K562 (cell line): ENCODE measurements around the gene SH3YL1. TPM values are rescaled to one million over a fixed set of nuclear protein-coding genes. Genes with fewer than 3 reads are reported as not detected.

Experiments
- ATAC-seq: fragments of 200-7000 bp; cut with Tn5 transposase; 3 replicates; pipeline ENCODE4 v1.9.1; 2020; ENCODE audit warnings: moderate library complexity
- BruUV-seq: library from RNA; stranded (reverse); fragments of 400-500 nt; replicated peaks from 2 replicates; lab custom pipeline; 2021; lab: Mats Ljungman, UMichigan
- CTCF ChIA-PET: fragments of 300-600 bp; formaldehyde crosslinking; extraction: SDS; loops from one replicate; lab custom pipeline; 2021; ENCODE audit warnings: low intra/inter-chr PET ratio; lab: Yijun Ruan, JAX
- POLR2A ChIA-PET: fragments of 300-600, 350-650 bp; sonication (Branson Sonifier 250); formaldehyde crosslinking; extraction: SDS; loops from one replicate; lab custom pipeline; 2021; ENCODE audit warnings: antibody characterized with exemption, inconsistent platforms; lab: Yijun Ruan, JAX
- DNase-seq, 4 experiments: peaks; one replicate each; pipeline versions ENCODE4 v3.0.0 to v3.0.0-alpha.2; 2011 to 2018; ENCODE audit warnings: low spot score in 3 of 4, mixed read lengths in 3 of 4; ENCODE audit errors: extremely low read depth in 1 of 4
- FAIRE-seq: peaks from 2 replicates; lab custom pipeline; 2011; peaks lifted over from hg19 to GRCh38; lab: Jason Lieb, UNC
- H2AFZ ChIP-seq: 2 replicates; pipeline ENCODE4 v1.6.0; 2011; ENCODE audit warnings: low read depth, low read length, control low read depth, inconsistent platforms
- H3K27ac ChIP-seq: fragments of 200-600 bp; 3 replicates; pipeline ENCODE4 v1.8.0; 2011; ENCODE audit warnings: low read depth, mild to moderate bottlenecking, control low read depth, inconsistent platforms, low read length, moderate library complexity, mixed read lengths; ENCODE audit errors: extremely low read depth
- H3K27me3 ChIP-seq, 2 experiments: fragments of 300-600 bp in 1 of 2; 2 replicates in 1 of 2; 3 replicates in 1 of 2; pipeline versions ENCODE4 v1.6.0 to v1.8.0; 2011; ENCODE audit warnings: inconsistent platforms in 2 of 2, low read length in 2 of 2, mild to moderate bottlenecking in 1 of 2, mixed read lengths in 1 of 2, moderate library complexity in 1 of 2; ENCODE audit not compliant: control insufficient read depth in 2 of 2, insufficient read depth in 2 of 2
- H3K36me3 ChIP-seq: fragments of 300-600 bp; 3 replicates; pipeline ENCODE4 v1.8.0; 2011; ENCODE audit warnings: mild to moderate bottlenecking, low read length, inconsistent platforms; ENCODE audit not compliant: control insufficient read depth, insufficient read depth
- H3K4me1 ChIP-seq, 2 experiments: fragments of 200-600 bp in 1 of 2; replicated peaks in 1 of 2; 2 replicates in 1 of 2; 3 replicates in 1 of 2; pipeline versions ENCODE4 v1.5.1 to v1.8.0; 2011; ENCODE audit warnings: inconsistent platforms in 2 of 2, low read length in 2 of 2, mild to moderate bottlenecking in 1 of 2, mixed read lengths in 1 of 2, moderate library complexity in 1 of 2; ENCODE audit not compliant: control insufficient read depth in 2 of 2, insufficient read depth in 2 of 2
- H3K4me2 ChIP-seq: 2 replicates; pipeline ENCODE4 v1.6.1; 2011; ENCODE audit warnings: low read length, control low read depth, inconsistent platforms, mixed read lengths; ENCODE audit not compliant: insufficient read depth
- H3K4me3 ChIP-seq: fragments of 200-600 bp; sonication (generic), shearing (Covaris generic); 2 replicates; pipeline ENCODE4 v1.5.1; 2016; ENCODE audit warnings: control low read depth, inconsistent platforms
- H3K79me2 ChIP-seq: fragments of 200-600 bp; 3 replicates; pipeline ENCODE4 v1.8.0; 2011; ENCODE audit warnings: low read length, inconsistent platforms; ENCODE audit not compliant: control insufficient read depth, insufficient read depth
- H3K9ac ChIP-seq, 2 experiments: 2 replicates each; pipeline versions ENCODE4 v1.6.0 to v1.6.1; 2011; ENCODE audit warnings: low read depth in 2 of 2, low read length in 2 of 2, control low read depth in 1 of 2, inconsistent platforms in 1 of 2, mild to moderate bottlenecking in 1 of 2, mixed read lengths in 1 of 2; ENCODE audit not compliant: insufficient read depth in 1 of 2
- H3K9me1 ChIP-seq: one replicate; pipeline ENCODE4 v1.6.0; 2011; ENCODE audit warnings: inconsistent platforms, mild to moderate bottlenecking, low read length, moderate library complexity; ENCODE audit not compliant: control insufficient read depth, insufficient read depth
- H3K9me3 ChIP-seq: replicated peaks from 2 replicates; pipeline ENCODE4 v1.5.1; 2011; ENCODE audit warnings: low read depth, low read length, inconsistent platforms; ENCODE audit not compliant: control insufficient read depth, insufficient read depth
- H4K20me1 ChIP-seq: replicated peaks from 2 replicates; pipeline ENCODE4 v1.6.1; 2011; ENCODE audit warnings: low read length, inconsistent platforms, mixed read lengths; ENCODE audit not compliant: control insufficient read depth, insufficient read depth
- C11orf30 ChIP-seq: fragments of 450-650 bp; IDR thresholded peaks from 2 replicates; pipeline ENCODE4 v1.6.1; 2016; ENCODE audit warnings: low read depth, mild to moderate bottlenecking
- CREB5 ChIP-seq: fragments of 250-450 bp; sonication (Bioruptor Pico); IDR thresholded peaks from 2 replicates; pipeline ENCODE4 v1.5.0; 2020; ENCODE audit warnings: mild to moderate bottlenecking
- ETV5 ChIP-seq: sonication (generic); formaldehyde crosslinking; IDR thresholded peaks from 2 replicates; pipeline ENCODE4 v1.4.0; 2020; ENCODE audit warnings: low read depth, mild to moderate bottlenecking, missing genetic modification reagents
- TAF7 ChIP-seq: fragments of 450-650 bp; IDR thresholded peaks from 2 replicates; pipeline ENCODE4 v1.6.1; 2016; ENCODE audit warnings: missing genetic modification characterization, missing compliant biosample characterization
- TGIF2 ChIP-seq: sonication (generic); formaldehyde crosslinking; IDR thresholded peaks from 2 replicates; pipeline ENCODE4 v1.8.1; 2022; ENCODE audit warnings: mild to moderate bottlenecking, missing genetic modification reagents, moderate library complexity
- ZBTB43 ChIP-seq: sonication (generic); formaldehyde crosslinking; IDR thresholded peaks from 2 replicates; pipeline ENCODE4 v1.8.0; 2023; ENCODE audit warnings: mild to moderate bottlenecking, missing genetic modification reagents
- ZNF133 ChIP-seq: fragments of 250-450 bp; sonication (Bioruptor Pico); IDR thresholded peaks from 2 replicates; pipeline ENCODE4 v1.4.0; 2020; ENCODE audit warnings: mild to moderate bottlenecking
- WGBS: fragments of 100-300 bp; shearing (Covaris generic); methylation state at CpG from one replicate; pipeline ENCODE4 v1.1.6; 2016; ENCODE audit warnings: low coverage, mixed read lengths; ENCODE audit not compliant: insufficient coverage; ENCODE audit errors: missing lambda C conversion rate; 5-methylcytosine and 5-hydroxymethylcytosine counted together
- in situ Hi-C: fragments of 300-500 bp; cut with MboI; formaldehyde crosslinking; loops from 4 replicates; pipeline ENCODE4 v1.15.0; 2018; ENCODE audit warnings: inconsistent platforms, mixed read lengths
- intact Hi-C: fragments of 100-400 bp; cut with micrococcal nuclease; formaldehyde crosslinking; loops from 2 replicates; pipeline ENCODE4 v1.14.2; 2022
- polyA plus RNA-seq, 8 experiments: library from polyadenylated mRNA; depleted of rRNA in 4 of 8; stranded (reverse) in 5 of 8; unstranded in 3 of 8; fragments of >200 nt; fragmentation: Nextera tagmentation in 2 of 8; fragmentation: Illumina TruSeq in 1 of 8; extraction: Ambion mirVana in 2 of 8; extraction: Trizol in 1 of 8; gene quantifications; 2 replicates each; pipeline versions ENCODE4 v1.2.1 to v1.2.3, GENCODE V29; 2011 to 2014; ENCODE audit warnings: inconsistent platforms in 1 of 8, missing spikeins in 1 of 8
- total RNA-seq, 7 experiments: library from RNA; depleted of rRNA in 6 of 7; stranded (reverse); fragments of >200 nt in 6 of 7; fragmentation: Illumina TruSeq in 2 of 7; extraction: Trizol in 2 of 7; gene quantifications; 2 replicates each; pipeline versions ENCODE4 v1.2.1 to v1.2.3, GENCODE V29; 2011 to 2021; ENCODE audit warnings: low replicate concordance in 1 of 7
- TF ChIP-seq, protein P1 (sequence below), 3 experiments: IDR thresholded peaks in 2 of 3; conservative IDR thresholded peaks in 1 of 3; 2 replicates each; pipeline ENCODE4 v1.5.1; 2011 to 2012; ENCODE audit warnings: low read length in 3 of 3, mild to moderate bottlenecking in 3 of 3, control low read depth in 2 of 3, improper control_type of control experiment in 1 of 3, inconsistent platforms in 1 of 3, low read depth in 1 of 3, mixed read lengths in 1 of 3, moderate library complexity in 1 of 3; ENCODE audit not compliant: insufficient read depth in 2 of 3

Gene SH3YL1
- total and polyA plus RNA-seq, 9 of the 15 experiments (the other 6 are each of a cell fraction or from before 2014, with no cell fraction given) = 3.9 to 7.8 (median 5.3) TPM

DNA sequence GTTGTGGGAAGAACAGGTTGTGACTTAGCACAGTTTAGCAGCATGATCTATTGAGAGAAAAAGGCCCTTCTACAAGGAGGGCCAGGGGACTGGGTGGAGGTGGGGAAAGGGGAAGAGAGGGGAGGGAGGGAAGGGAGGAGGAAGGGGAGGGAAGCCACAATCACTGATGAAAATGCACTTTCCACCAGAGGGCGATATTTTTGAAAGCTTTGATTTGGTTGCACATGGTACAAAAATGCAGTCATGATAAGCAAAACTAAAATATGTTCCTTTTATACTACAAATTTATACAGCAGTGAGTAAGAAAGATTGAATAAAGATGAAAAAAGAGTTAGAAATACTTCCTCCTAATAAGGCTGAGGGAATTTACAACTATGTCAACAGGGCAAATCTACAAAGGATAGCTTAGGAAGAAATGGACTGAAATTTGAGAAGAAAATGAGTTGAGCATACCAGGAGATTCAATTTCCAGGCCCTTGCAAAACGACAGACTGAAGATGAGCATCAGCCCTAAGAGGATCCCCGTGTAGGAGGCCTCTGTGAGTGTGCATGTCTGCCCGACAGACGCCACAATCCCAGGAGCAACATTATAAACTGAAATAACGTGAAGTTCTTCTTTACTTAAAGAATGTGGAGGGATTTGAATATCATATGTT, 17.2 kb downstream of the SH3YL1 start (continued):
- TF ChIP-seq, protein P1, sequence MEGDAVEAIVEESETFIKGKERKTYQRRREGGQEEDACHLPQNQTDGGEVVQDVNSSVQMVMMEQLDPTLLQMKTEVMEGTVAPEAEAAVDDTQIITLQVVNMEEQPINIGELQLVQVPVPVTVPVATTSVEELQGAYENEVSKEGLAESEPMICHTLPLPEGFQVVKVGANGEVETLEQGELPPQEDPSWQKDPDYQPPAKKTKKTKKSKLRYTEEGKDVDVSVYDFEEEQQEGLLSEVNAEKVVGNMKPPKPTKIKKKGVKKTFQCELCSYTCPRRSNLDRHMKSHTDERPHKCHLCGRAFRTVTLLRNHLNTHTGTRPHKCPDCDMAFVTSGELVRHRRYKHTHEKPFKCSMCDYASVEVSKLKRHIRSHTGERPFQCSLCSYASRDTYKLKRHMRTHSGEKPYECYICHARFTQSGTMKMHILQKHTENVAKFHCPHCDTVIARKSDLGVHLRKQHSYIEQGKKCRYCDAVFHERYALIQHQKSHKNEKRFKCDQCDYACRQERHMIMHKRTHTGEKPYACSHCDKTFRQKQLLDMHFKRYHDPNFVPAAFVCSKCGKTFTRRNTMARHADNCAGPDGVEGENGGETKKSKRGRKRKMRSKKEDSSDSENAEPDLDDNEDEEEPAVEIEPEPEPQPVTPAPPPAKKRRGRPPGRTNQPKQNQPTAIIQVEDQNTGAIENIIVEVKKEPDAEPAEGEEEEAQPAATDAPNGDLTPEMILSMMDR (IDR thresholded peaks at IDR 0.05 in 2 of 3, conservative IDR thresholded peaks at IDR 0.05 in 1 of 3; ENCODE audit: insufficient read depth in 2 of 3, low read depth in 1 of 3, low read length in 3 of 3) = peak; percentile 37 to 59 (median 45); a peak in 4 of 6 replicates

DNA sequence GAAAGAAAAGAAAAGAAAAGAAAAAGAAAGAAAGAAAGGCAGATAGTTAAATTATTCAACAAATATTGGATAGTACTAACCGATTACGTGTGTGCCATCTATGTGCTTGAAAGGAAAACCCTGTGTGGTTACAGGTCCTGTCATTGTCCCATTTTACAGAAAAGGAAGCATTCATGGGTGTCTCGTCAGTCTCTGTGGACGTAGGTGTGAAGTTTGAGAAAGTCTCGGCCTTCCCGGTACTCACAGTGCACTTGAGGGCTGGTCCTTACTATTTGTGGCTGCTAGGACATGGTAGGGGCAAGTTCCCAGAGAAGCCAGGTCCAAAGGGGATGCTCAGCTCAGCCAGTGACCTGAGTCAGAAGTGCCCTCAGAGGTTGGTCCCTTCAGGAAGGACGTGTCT, 19.3 kb downstream of the SH3YL1 start:
- ATAC-seq = no peak; the same call in 1 of the 3 replicates
- in situ Hi-C loops (no loop called here), intact Hi-C loops (no loop called here)
- no peaks in the 10 kb centered on the region for H3K79me2 ChIP-seq
- no peaks in the 10 kb centered on the region for H3K36me3 ChIP-seq
- no peaks in the 10 kb centered on the region for H3K4me1 ChIP-seq
- H3K9me3 ChIP-seq = no peaks in the 10 kb centered on the region
- H3K27me3 ChIP-seq = peaks cover 0 to 4% of the 10 kb centered on the region in 2 experiments; a peak in 1 of 5 replicates
- FAIRE-seq = no peak
- ChIA-PET CTCF (no interaction called here), POLR2A (interaction anchor here (0.7 kb wide), 1 partner anchor 998 kb away, joined by 3 read pairs; no protein-coding TSS in a partner anchor)
- H3K4me2 ChIP-seq = no peak overlapping the region
- H3K9me1 ChIP-seq = no peaks in the 10 kb centered on the region
- DNase-seq = no peak
- WGBS = 19% methylated on average over 7 of the region's 7 CpGs
- H4K20me1 ChIP-seq = no peaks in the 10 kb centered on the region
- no peak overlapping the region for H2AFZ ChIP-seq
- no peak overlapping the region for H3K9ac ChIP-seq
- no peak for TF ChIP-seq ZNF133 (CRISPR knock-in tag)
- TF ChIP-seq ZBTB43 (CRISPR knock-in tag) = no peak
- no peak for TF ChIP-seq ETV5 (CRISPR knock-in tag)
- TF ChIP-seq CREB5 (CRISPR knock-in tag) = no peak
- no peak for TF ChIP-seq TGIF2 (CRISPR knock-in tag)
- TF ChIP-seq TAF7 (tag) = no peak
- no peak for TF ChIP-seq C11orf30
- H3K4me3 ChIP-seq = no peak overlapping the region
- H3K27ac ChIP-seq = no peak overlapping the region
- BruUV-seq = no TSS peak
